Measurements from ENCODE around the gene BPGM.

DNA sequence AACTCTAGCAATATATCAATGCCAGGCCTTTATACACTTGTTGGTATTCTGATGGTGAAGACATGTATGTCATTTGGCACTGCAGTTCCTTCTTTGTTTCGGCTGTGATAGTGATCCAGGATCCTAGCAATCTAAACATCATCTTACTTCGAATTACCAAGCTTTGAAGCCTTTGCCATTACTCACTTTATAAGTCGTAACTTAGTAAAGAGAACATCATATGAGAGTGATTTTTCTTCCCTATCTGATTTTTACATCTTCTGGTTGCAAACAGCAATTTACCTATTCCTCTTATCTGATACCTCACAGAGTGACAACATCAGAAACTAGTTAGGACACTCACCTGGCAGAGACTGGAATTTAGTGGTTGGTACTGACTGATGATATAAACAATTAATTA, 7.6 kb upstream of the BPGM start:
- TF ChIP-seq, protein P1, sequence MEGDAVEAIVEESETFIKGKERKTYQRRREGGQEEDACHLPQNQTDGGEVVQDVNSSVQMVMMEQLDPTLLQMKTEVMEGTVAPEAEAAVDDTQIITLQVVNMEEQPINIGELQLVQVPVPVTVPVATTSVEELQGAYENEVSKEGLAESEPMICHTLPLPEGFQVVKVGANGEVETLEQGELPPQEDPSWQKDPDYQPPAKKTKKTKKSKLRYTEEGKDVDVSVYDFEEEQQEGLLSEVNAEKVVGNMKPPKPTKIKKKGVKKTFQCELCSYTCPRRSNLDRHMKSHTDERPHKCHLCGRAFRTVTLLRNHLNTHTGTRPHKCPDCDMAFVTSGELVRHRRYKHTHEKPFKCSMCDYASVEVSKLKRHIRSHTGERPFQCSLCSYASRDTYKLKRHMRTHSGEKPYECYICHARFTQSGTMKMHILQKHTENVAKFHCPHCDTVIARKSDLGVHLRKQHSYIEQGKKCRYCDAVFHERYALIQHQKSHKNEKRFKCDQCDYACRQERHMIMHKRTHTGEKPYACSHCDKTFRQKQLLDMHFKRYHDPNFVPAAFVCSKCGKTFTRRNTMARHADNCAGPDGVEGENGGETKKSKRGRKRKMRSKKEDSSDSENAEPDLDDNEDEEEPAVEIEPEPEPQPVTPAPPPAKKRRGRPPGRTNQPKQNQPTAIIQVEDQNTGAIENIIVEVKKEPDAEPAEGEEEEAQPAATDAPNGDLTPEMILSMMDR (IDR thresholded peaks at IDR 0.05; ENCODE audit: low read depth, low read length, poor library complexity, severe bottlenecking) = no peak
- TF ChIP-seq EZH2phosphoT487 (IDR thresholded peaks at IDR 0.05; ENCODE audit: borderline replicate concordance, low read length) = no peak
